K562 (cell line): ENCODE measurements around the gene URGCP. TPM values are rescaled to one million over a fixed set of nuclear protein-coding genes. Genes with fewer than 3 reads are reported as not detected.

ENCODE experiments used
- C11orf30 ChIP-seq: fragments of 450-650 bp; IDR thresholded peaks from 2 replicates; pipeline ENCODE4 v1.6.1; 2016; ENCODE audit warnings: low read depth, mild to moderate bottlenecking
- ESRRA ChIP-seq: fragments of 450-650 bp; IDR thresholded peaks from 2 replicates; pipeline ENCODE4 v1.6.1; 2014; ENCODE audit warnings: low read depth, mild to moderate bottlenecking, moderate library complexity, borderline replicate concordance
- MAFF ChIP-seq: IDR thresholded peaks from 2 replicates; pipeline ENCODE4 v1.6.1; 2012; ENCODE audit warnings: low read length, improper control_type of control experiment
- MAFG ChIP-seq: fragments of 450-650 bp; conservative IDR thresholded peaks from 2 replicates; pipeline ENCODE4 v1.6.1; 2016; ENCODE audit warnings: missing genetic modification characterization, missing compliant biosample characterization
- NFE2 ChIP-seq: IDR thresholded peaks from 2 replicates; pipeline ENCODE4 v1.6.1; 2014; ENCODE audit warnings: antibody characterized with exemption, low read depth
- POLR2B ChIP-seq: fragments of 450-650 bp; IDR thresholded peaks from 2 replicates; pipeline ENCODE4 v1.6.1; 2018; ENCODE audit warnings: low read depth; ENCODE audit not compliant: partially characterized antibody
- polyA plus RNA-seq, 8 experiments: library from polyadenylated mRNA; depleted of rRNA in 4 of 8; stranded (reverse) in 5 of 8; unstranded in 3 of 8; fragments of >200 nt; fragmentation: Nextera tagmentation in 2 of 8; fragmentation: Illumina TruSeq in 1 of 8; extraction: Ambion mirVana in 2 of 8; extraction: Trizol in 1 of 8; gene quantifications; 2 replicates each; pipeline versions ENCODE4 v1.2.1 to v1.2.3, GENCODE V29; 2011 to 2014; ENCODE audit warnings: inconsistent platforms in 1 of 8, missing spikeins in 1 of 8
- total RNA-seq, 7 experiments: library from RNA; depleted of rRNA in 6 of 7; stranded (reverse); fragments of >200 nt in 6 of 7; fragmentation: Illumina TruSeq in 2 of 7; extraction: Trizol in 2 of 7; gene quantifications; 2 replicates each; pipeline versions ENCODE4 v1.2.1 to v1.2.3, GENCODE V29; 2011 to 2021; ENCODE audit warnings: low replicate concordance in 1 of 7
- TF ChIP-seq, protein P1 (sequence below): fragments of 250-450 bp; sonication (Bioruptor Pico); IDR thresholded peaks from 2 replicates; pipeline ENCODE4 v1.4.0; 2020; ENCODE audit warnings: mild to moderate bottlenecking, moderate library complexity
- TF ChIP-seq, protein P2 (sequence below): fragments of 450-650 bp; IDR thresholded peaks from 2 replicates; pipeline ENCODE4 v1.6.1; 2018; ENCODE audit not compliant: partially characterized antibody

URGCP gene
- total and polyA plus RNA-seq, 9 of the 15 experiments (the other 6 are each of a cell fraction or from before 2014, with no cell fraction given), result 1.7 to 25.8 (median 12.5) TPM

DNA sequence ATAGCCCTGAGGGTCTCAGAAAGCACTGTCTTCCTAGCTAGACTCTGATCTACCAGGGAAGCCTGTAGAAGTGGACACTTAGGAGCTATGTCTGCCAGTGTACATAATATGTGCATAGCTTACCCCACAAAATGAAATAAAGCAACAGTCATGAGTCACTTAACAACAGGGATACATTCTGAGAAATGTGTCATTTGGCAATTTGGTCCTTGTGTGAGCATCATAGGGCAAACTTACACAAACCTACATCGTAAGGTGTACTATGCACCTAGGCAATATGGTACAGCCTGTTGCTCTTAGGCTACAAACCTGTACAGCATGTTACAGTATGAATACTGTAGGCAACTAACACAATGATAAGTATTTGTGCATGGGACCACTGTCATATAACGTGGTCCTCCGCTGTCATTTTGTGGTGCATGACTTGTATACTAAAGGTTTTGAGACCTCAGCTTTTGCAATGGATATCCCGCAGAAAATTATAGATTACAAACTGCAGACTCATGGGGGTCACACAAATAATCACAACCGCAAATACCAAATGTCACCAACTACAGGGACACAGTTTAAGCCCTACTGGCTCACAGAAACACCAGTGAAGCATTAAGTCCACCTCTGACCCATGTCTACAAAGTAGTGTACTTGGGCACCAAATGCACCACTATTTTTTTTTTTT is 1.7 kb downstream of the URGCP start (continued):
- TF ChIP-seq, protein P1, sequence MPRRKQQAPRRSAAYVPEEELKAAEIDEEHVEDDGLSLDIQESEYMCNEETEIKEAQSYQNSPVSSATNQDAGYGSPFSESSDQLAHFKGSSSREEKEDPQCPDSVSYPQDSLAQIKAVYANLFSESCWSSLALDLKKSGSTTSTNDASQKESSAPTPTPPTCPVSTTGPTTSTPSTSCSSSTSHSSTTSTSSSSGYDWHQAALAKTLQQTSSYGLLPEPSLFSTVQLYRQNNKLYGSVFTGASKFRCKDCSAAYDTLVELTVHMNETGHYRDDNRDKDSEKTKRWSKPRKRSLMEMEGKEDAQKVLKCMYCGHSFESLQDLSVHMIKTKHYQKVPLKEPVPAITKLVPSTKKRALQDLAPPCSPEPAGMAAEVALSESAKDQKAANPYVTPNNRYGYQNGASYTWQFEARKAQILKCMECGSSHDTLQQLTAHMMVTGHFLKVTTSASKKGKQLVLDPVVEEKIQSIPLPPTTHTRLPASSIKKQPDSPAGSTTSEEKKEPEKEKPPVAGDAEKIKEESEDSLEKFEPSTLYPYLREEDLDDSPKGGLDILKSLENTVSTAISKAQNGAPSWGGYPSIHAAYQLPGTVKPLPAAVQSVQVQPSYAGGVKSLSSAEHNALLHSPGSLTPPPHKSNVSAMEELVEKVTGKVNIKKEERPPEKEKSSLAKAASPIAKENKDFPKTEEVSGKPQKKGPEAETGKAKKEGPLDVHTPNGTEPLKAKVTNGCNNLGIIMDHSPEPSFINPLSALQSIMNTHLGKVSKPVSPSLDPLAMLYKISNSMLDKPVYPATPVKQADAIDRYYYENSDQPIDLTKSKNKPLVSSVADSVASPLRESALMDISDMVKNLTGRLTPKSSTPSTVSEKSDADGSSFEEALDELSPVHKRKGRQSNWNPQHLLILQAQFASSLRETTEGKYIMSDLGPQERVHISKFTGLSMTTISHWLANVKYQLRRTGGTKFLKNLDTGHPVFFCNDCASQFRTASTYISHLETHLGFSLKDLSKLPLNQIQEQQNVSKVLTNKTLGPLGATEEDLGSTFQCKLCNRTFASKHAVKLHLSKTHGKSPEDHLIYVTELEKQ (CRISPR knock-in tag), result no peak
- TF ChIP-seq ESRRA (0 out of 2 replicates have a peak, but pooled peaks have one; percentile 12), MAFF (0 out of 2 replicates have a peak, but pooled peaks have one; percentile 2), MAFG (peak; percentile 46), C11orf30 (peak; percentile 27; the same call in 1 of the 2 replicates), POLR2B (no peak), NFE2 (peak; percentile 71)
- TF ChIP-seq, protein P2, sequence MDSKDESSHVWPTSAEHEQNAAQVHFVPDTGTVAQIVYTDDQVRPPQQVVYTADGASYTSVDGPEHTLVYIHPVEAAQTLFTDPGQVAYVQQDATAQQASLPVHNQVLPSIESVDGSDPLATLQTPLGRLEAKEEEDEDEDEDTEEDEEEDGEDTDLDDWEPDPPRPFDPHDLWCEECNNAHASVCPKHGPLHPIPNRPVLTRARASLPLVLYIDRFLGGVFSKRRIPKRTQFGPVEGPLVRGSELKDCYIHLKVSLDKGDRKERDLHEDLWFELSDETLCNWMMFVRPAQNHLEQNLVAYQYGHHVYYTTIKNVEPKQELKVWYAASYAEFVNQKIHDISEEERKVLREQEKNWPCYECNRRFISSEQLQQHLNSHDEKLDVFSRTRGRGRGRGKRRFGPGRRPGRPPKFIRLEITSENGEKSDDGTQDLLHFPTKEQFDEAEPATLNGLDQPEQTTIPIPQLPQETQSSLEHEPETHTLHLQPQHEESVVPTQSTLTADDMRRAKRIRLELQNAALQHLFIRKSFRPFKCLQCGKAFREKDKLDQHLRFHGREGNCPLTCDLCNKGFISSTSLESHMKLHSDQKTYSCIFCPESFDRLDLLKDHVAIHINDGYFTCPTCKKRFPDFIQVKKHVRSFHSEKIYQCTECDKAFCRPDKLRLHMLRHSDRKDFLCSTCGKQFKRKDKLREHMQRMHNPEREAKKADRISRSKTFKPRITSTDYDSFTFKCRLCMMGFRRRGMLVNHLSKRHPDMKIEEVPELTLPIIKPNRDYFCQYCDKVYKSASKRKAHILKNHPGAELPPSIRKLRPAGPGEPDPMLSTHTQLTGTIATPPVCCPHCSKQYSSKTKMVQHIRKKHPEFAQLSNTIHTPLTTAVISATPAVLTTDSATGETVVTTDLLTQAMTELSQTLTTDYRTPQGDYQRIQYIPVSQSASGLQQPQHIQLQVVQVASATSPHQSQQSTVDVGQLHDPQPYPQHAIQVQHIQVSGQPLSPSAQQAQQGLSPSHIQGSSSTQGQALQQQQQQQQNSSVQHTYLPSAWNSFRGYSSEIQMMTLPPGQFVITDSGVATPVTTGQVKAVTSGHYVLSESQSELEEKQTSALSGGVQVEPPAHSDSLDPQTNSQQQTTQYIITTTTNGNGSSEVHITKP, result peak; percentile 15
